H9 (cell line): ENCODE data around the gene RAG1. TPM values are rescaled to one million over a fixed set of nuclear protein-coding genes. Genes with fewer than 3 reads are reported as not detected.

Experiments
- DNase-seq: peaks from one replicate; pipeline ENCODE4 v3.0.0-alpha.2; 2017
- H2AFZ ChIP-seq: one replicate; pipeline ENCODE4 v1.6.1; 2013; ENCODE audit warnings: mild to moderate bottlenecking, low read length, control low read depth, moderate library complexity
- H2AK5ac ChIP-seq: 2 replicates; pipeline ENCODE4 v1.6.1; 2013; ENCODE audit warnings: low read length, control low read depth, mixed read lengths; ENCODE audit not compliant: insufficient read length
- H2BK120ac ChIP-seq: one replicate; pipeline ENCODE4 v1.6.1; 2013; ENCODE audit warnings: low read depth, mild to moderate bottlenecking, low read length, control low read depth, inconsistent platforms; ENCODE audit not compliant: poor library complexity, severe bottlenecking
- H2BK12ac ChIP-seq: 2 replicates; pipeline ENCODE4 v1.6.1; 2013; ENCODE audit warnings: low read length, control low read depth, mixed read lengths, low read depth; ENCODE audit not compliant: insufficient read length
- H2BK15ac ChIP-seq: 2 replicates; pipeline ENCODE4 v1.6.1; 2013; ENCODE audit warnings: low read depth, low read length, control low read depth
- H2BK20ac ChIP-seq: one replicate; pipeline ENCODE4 v1.6.1; 2013; ENCODE audit warnings: low read depth, mild to moderate bottlenecking, low read length, control low read depth, inconsistent platforms; ENCODE audit not compliant: poor library complexity, severe bottlenecking
- H2BK5ac ChIP-seq: 2 replicates; pipeline ENCODE4 v1.6.1; 2013; ENCODE audit warnings: low read length, control low read depth, mixed read lengths; ENCODE audit not compliant: insufficient read length
- H3K14ac ChIP-seq: 2 replicates; pipeline ENCODE4 v1.6.1; 2013; ENCODE audit warnings: low read length, control low read depth; ENCODE audit not compliant: insufficient read depth
- H3K18ac ChIP-seq: 2 replicates; pipeline ENCODE4 v1.6.1; 2013; ENCODE audit warnings: low read depth, mild to moderate bottlenecking, mixed read lengths, low read length, control low read depth; ENCODE audit not compliant: insufficient read length
- H3K23ac ChIP-seq: 2 replicates; pipeline ENCODE4 v1.6.1; 2013; ENCODE audit warnings: low read length, control low read depth, mixed read lengths, low read depth; ENCODE audit not compliant: insufficient read length
- H3K23me2 ChIP-seq: 2 replicates; pipeline ENCODE4 v1.6.1; 2013; ENCODE audit warnings: low read depth, mild to moderate bottlenecking, mixed read lengths, low read length, control low read depth; ENCODE audit not compliant: insufficient read length, poor library complexity, severe bottlenecking
- H3K27ac ChIP-seq: 2 replicates; pipeline ENCODE4 v1.5.1; 2013; ENCODE audit warnings: low read length, control low read depth, mixed read lengths, low read depth; ENCODE audit not compliant: insufficient read length
- H3K27me3 ChIP-seq: 2 replicates; pipeline ENCODE4 v1.6.1; 2013; ENCODE audit warnings: low read length, control low read depth, inconsistent platforms; ENCODE audit not compliant: insufficient read depth
- H3K4ac ChIP-seq: 2 replicates; pipeline ENCODE4 v1.6.1; 2013; ENCODE audit warnings: low read depth, mild to moderate bottlenecking, control low read depth, inconsistent platforms, low read length, moderate library complexity
- H3K4me1 ChIP-seq: 2 replicates; pipeline ENCODE4 v1.6.1; 2013; ENCODE audit warnings: low read length, control low read depth, inconsistent platforms; ENCODE audit not compliant: insufficient read depth
- H3K4me2 ChIP-seq: 2 replicates; pipeline ENCODE4 v1.6.1; 2013; ENCODE audit warnings: low read length, control low read depth, mixed read lengths; ENCODE audit not compliant: insufficient read length, insufficient read depth
- H3K56ac ChIP-seq: 2 replicates; pipeline ENCODE4 v1.6.1; 2013; ENCODE audit warnings: low read depth, mild to moderate bottlenecking, mixed read lengths, low read length, control low read depth; ENCODE audit not compliant: insufficient read length
- H3K79me1 ChIP-seq: 2 replicates; pipeline ENCODE4 v1.6.1; 2013; ENCODE audit warnings: low read depth, mild to moderate bottlenecking, moderate library complexity, low read length, control low read depth, inconsistent platforms; ENCODE audit not compliant: insufficient read depth, poor library complexity, severe bottlenecking
- H3K79me2 ChIP-seq: 2 replicates; pipeline ENCODE4 v1.6.1; 2013; ENCODE audit warnings: low read length, control low read depth, inconsistent platforms; ENCODE audit not compliant: insufficient read depth
- H3K9ac ChIP-seq: 2 replicates; pipeline ENCODE4 v1.6.1; 2013; ENCODE audit warnings: low read length, control low read depth, mixed read lengths; ENCODE audit not compliant: insufficient read length; ENCODE audit errors: extremely low read depth
- H3K9me3 ChIP-seq: one replicate; pipeline ENCODE4 v1.6.1; 2013; ENCODE audit warnings: low read depth, low read length, inconsistent platforms; ENCODE audit not compliant: control insufficient read depth
- H3T11ph ChIP-seq: one replicate; pipeline ENCODE4 v1.6.1; 2013; ENCODE audit warnings: mild to moderate bottlenecking, low read length, control low read depth, inconsistent platforms
- H4K20me1 ChIP-seq: one replicate; pipeline ENCODE4 v1.6.1; 2013; ENCODE audit not compliant: control insufficient read depth, insufficient read length, insufficient read depth
- H4K5ac ChIP-seq: 2 replicates; pipeline ENCODE4 v1.6.1; 2013; ENCODE audit warnings: low read depth, mild to moderate bottlenecking, mixed read lengths, low read length, control low read depth; ENCODE audit not compliant: insufficient read length
- H4K8ac ChIP-seq: replicated peaks from 2 replicates; pipeline ENCODE4 v1.6.1; 2013; ENCODE audit warnings: low read length, control low read depth, mixed read lengths, low read depth; ENCODE audit not compliant: insufficient read length
- H4K91ac ChIP-seq: 2 replicates; pipeline ENCODE4 v1.6.1; 2013; ENCODE audit warnings: low read depth, mild to moderate bottlenecking, moderate library complexity, mixed read lengths, low read length, control low read depth; ENCODE audit not compliant: insufficient read length
- H3K27ac Mint-ChIP-seq, 3 experiments: 2 replicates in 2 of 3; 3 replicates in 1 of 3; pipeline ENCODE4 v1.8.0; 2020 to 2021; ENCODE audit warnings: mixed read lengths in 3 of 3, mild to moderate bottlenecking in 1 of 3, moderate library complexity in 1 of 3
- H3K27me3 Mint-ChIP-seq: 2 replicates; pipeline ENCODE4 v1.8.0; 2021; ENCODE audit warnings: low read depth, mild to moderate bottlenecking, moderate library complexity, mixed read lengths
- H3K36me3 Mint-ChIP-seq, 3 experiments: 2 replicates in 2 of 3; 3 replicates in 1 of 3; pipeline ENCODE4 v1.8.0; 2020 to 2021; ENCODE audit warnings: low read depth in 3 of 3, mixed read lengths in 3 of 3; ENCODE audit not compliant: insufficient read depth in 1 of 3
- H3K4me1 Mint-ChIP-seq, 2 experiments: 2 replicates each; pipeline ENCODE4 v1.8.0; 2020; ENCODE audit warnings: mixed read lengths in 2 of 2
- H3K4me3 Mint-ChIP-seq, 2 experiments: 2 replicates in 1 of 2; 3 replicates in 1 of 2; pipeline ENCODE4 v1.8.0; 2020 to 2021; ENCODE audit warnings: mild to moderate bottlenecking in 2 of 2, mixed read lengths in 2 of 2, moderate library complexity in 1 of 2
- H3K9me3 Mint-ChIP-seq, 2 experiments: 2 replicates in 1 of 2; 3 replicates in 1 of 2; pipeline ENCODE4 v1.8.0; 2020; ENCODE audit warnings: mild to moderate bottlenecking in 2 of 2, mixed read lengths in 2 of 2, moderate library complexity in 1 of 2
- WGBS: extraction: QIAGEN DNeasy Blood & Tissue Kit; methylation state at CpG from one replicate; pipeline ENCODE4 v1.1.7; 2013; ENCODE audit warnings: missing lambda C conversion rate, low lambda C conversion rate, mixed read lengths; ENCODE audit not compliant: insufficient read length; ENCODE audit errors: extremely low coverage; 5-methylcytosine and 5-hydroxymethylcytosine counted together
- total RNA-seq: library from RNA; stranded (reverse); gene quantifications from 2 replicates; pipeline ENCODE4 v1.2.1, GENCODE V29; 2021
- TF ChIP-seq, protein P1 (sequence below): fragments of 200-600 bp; sonication (generic); conservative IDR thresholded peaks from 3 replicates; pipeline ENCODE4 v1.8.0; 2021; ENCODE audit warnings: antibody characterized with exemption, mild to moderate bottlenecking

Gene RAG1
- total RNA-seq, 1 experiment from 2014 or later = 0.70 TPM

DNA sequence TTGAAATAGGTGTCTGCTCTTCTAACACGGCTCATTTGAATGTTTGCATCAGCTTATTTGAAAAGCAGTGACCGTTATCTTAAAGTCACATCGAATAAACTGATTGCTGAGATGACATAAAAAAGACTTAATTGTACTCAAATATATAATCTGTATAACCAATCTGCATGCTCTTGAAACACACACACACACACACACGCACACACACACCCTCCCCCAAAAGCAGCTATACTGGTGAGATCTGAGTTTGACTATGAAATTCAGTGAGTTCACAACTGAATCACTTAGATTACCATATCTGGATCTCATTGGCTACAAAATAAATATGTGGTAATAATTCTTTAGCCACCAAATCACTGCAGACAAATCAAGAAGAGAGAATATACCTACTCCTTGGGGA, 22.7 kb downstream of the RAG1 start:
- no peak overlapping the region for H3K4me3 Mint-ChIP-seq
- no peaks in the 10 kb centered on the region for H3K36me3 Mint-ChIP-seq
- no peak overlapping the region for H2BK12ac ChIP-seq
- no peaks in the 10 kb centered on the region for H4K20me1 ChIP-seq
- H2BK20ac ChIP-seq = no peak overlapping the region
- H3K27me3 ChIP-seq = no peaks in the 10 kb centered on the region
- H2BK15ac ChIP-seq = no peak overlapping the region
- H3K79me1 ChIP-seq = no peaks in the 10 kb centered on the region
- no peak overlapping the region for H3K14ac ChIP-seq
- no peak overlapping the region for H4K5ac ChIP-seq
- peaks cover 5 to 6% of the 10 kb centered on the region in 2 experiments for H3K4me1 Mint-ChIP-seq
- no peak overlapping the region for H2BK5ac ChIP-seq
- no peaks in the 10 kb centered on the region for H3K23me2 ChIP-seq
- no peak overlapping the region for H4K91ac ChIP-seq
- peaks cover 55% of the 10 kb centered on the region for H3K27me3 Mint-ChIP-seq
- H2AK5ac ChIP-seq = no peak overlapping the region
- no peak overlapping the region for H2BK120ac ChIP-seq
- TF ChIP-seq, protein P1, sequence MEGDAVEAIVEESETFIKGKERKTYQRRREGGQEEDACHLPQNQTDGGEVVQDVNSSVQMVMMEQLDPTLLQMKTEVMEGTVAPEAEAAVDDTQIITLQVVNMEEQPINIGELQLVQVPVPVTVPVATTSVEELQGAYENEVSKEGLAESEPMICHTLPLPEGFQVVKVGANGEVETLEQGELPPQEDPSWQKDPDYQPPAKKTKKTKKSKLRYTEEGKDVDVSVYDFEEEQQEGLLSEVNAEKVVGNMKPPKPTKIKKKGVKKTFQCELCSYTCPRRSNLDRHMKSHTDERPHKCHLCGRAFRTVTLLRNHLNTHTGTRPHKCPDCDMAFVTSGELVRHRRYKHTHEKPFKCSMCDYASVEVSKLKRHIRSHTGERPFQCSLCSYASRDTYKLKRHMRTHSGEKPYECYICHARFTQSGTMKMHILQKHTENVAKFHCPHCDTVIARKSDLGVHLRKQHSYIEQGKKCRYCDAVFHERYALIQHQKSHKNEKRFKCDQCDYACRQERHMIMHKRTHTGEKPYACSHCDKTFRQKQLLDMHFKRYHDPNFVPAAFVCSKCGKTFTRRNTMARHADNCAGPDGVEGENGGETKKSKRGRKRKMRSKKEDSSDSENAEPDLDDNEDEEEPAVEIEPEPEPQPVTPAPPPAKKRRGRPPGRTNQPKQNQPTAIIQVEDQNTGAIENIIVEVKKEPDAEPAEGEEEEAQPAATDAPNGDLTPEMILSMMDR = no peak
- DNase-seq = no peak
- no peak overlapping the region for H2AFZ ChIP-seq
- H3K23ac ChIP-seq = no peak overlapping the region
- no peak overlapping the region for H3K4ac ChIP-seq
- H3K9ac ChIP-seq = no peak overlapping the region
- no peak overlapping the region for H3K56ac ChIP-seq
- H3K4me2 ChIP-seq = no peak overlapping the region
- no peaks in the 10 kb centered on the region for H3K9me3 ChIP-seq
- H4K8ac ChIP-seq = no peak overlapping the region
- H3T11ph ChIP-seq = no peak overlapping the region
- WGBS = no CpG with 5 or more reads among the region's 4 CpGs
- no peak overlapping the region for H3K27ac ChIP-seq
- no peaks in the 10 kb centered on the region for H3K4me1 ChIP-seq
- H3K27ac Mint-ChIP-seq = no peak overlapping the region
- H3K9me3 Mint-ChIP-seq = no peaks in the 10 kb centered on the region
- H3K79me2 ChIP-seq = no peaks in the 10 kb centered on the region
- H3K18ac ChIP-seq = no peak overlapping the region
